BE2C (cell line): ENCODE measurements around the gene CD52.

Experiments used
- DNase-seq: peaks from one replicate; pipeline ENCODE4 v3.0.0-alpha.2; 2020
- H3K27me3 ChIP-seq: fragments of 250-450 bp; sonication (Bioruptor Pico); 2 replicates; pipeline ENCODE4 v1.5.1; 2020; ENCODE audit warnings: mild to moderate bottlenecking
- H3K36me3 ChIP-seq: fragments of 250-450 bp; sonication (Bioruptor Pico); 2 replicates; pipeline ENCODE4 v1.5.1; 2020; ENCODE audit warnings: mild to moderate bottlenecking
- H3K4me1 ChIP-seq: fragments of 250-450 bp; sonication (Bioruptor Pico); 2 replicates; pipeline ENCODE4 v1.5.1; 2020
- H3K4me3 ChIP-seq: 2 replicates; pipeline ENCODE4 v1.5.1; 2011; ENCODE audit warnings: low read depth, low read length
- H3K9me3 ChIP-seq: fragments of 250-450 bp; sonication (Bioruptor Pico); 2 replicates; pipeline ENCODE4 v1.5.1; 2020
- TF ChIP-seq, protein P1 (sequence below): IDR thresholded peaks from 2 replicates; pipeline ENCODE4 v1.5.1; 2012; ENCODE audit warnings: mild to moderate bottlenecking, low read depth, low read length

Gene CD52

DNA sequence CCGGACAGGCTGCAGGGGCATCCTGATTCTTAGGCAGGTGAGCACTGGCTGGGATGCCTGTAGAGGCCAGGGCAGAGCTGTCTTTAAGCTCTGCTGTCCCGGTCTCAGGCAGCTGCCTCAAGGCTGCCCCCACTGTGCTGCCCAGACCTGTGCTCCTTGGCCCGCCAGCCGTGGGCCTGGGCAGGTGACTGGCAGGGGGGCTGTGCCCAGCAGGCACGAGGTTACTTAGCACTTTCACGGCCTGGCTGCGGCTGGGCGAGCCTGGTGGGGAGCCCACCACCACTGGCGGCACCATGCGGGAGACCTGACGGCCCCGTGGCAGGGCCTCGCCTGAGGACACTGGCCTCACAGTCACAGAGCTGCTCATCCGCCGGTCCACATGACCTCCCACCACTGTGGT is 28.0 kb downstream of the CD52 start:
- TF ChIP-seq, protein P1, sequence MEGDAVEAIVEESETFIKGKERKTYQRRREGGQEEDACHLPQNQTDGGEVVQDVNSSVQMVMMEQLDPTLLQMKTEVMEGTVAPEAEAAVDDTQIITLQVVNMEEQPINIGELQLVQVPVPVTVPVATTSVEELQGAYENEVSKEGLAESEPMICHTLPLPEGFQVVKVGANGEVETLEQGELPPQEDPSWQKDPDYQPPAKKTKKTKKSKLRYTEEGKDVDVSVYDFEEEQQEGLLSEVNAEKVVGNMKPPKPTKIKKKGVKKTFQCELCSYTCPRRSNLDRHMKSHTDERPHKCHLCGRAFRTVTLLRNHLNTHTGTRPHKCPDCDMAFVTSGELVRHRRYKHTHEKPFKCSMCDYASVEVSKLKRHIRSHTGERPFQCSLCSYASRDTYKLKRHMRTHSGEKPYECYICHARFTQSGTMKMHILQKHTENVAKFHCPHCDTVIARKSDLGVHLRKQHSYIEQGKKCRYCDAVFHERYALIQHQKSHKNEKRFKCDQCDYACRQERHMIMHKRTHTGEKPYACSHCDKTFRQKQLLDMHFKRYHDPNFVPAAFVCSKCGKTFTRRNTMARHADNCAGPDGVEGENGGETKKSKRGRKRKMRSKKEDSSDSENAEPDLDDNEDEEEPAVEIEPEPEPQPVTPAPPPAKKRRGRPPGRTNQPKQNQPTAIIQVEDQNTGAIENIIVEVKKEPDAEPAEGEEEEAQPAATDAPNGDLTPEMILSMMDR, result no peak
- Histone ChIP-seq H3K9me3 (no peaks in the 10 kb centered on the region), H3K36me3 (no peaks in the 10 kb centered on the region), H3K4me1 (no peaks in the 10 kb centered on the region), H3K4me3 (no peak overlapping the region), H3K27me3 (no peaks in the 10 kb centered on the region)
- no peak for DNase-seq

DNA sequence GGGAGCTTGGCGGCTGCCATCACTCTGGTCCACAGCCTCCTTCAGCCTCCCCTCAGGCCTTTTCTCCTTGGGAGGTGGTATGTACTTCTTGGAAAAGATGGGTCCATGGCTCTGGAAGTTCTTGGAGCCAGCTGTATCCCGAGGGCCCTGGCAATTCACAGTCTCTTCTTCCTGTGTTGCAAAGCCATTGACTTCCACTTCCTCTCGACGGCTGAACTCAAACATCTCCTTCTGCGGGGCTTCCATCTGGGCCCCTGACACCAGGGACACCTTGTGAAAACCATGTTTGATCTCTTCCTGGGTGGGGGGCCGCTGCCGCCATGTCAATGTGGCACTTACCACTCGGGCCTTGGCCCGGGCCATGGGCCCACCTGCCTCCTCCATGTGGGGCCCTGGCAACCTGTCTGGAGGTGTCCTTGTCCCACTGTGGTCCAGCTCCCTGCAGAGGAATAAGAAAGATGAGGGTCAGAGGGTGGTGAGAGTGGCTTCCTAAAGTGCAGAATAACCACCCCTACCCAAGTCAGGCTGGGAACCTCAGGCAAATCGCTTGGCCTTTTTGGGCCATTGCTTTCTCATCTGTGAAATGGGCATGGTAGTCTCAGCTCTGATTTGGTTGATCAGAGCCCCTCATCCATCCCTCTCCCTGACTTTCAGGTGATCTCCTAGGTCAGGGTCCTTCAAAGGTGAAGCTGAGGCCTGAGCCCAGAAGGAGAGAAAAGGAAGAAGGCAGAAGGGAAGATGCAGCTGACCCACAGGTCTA is 28.7 kb downstream of the CD52 start:
- Histone ChIP-seq H3K27me3 (no peaks in the 10 kb centered on the region), H3K9me3 (no peaks in the 10 kb centered on the region), H3K4me3 (no peak overlapping the region), H3K36me3 (no peaks in the 10 kb centered on the region), H3K4me1 (no peaks in the 10 kb centered on the region)
- DNase-seq, result no peak
- TF ChIP-seq, protein P1, result no peak

DNA sequence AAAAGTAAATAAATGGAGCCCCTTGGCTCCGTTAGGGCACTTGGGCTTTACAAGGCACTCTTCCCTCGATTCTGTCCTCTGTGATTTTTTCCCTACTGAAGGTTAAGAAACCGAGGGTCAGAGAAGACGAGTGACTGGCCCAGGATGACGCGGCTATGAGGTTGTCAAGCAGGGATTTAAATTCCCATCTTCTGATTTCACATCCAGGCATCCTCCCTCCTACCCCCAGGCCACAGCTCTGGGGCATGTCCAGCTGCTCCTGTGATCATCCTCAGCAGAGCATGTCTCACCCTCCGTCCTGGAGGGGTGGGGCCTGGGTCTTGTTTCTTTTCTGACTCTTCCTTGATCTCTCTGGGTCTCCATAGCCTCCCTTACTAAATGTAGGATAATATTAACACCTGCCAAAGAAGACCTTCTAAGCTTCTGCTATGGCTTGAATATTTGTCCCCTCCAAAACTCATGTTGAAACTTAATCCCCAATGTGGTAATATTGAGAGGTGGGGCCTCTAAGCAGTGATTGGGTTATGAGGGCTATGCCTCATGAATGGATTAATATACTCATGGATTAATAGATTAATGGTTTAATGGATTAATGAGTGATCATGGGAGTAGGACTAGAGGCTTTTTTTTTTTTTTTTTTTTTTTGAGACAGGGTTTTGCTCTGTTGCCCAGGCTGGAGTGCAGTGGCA is 31.6 kb downstream of the CD52 start:
- no peaks in the 10 kb centered on the region for H3K27me3 ChIP-seq
- TF ChIP-seq, protein P1, result no peak
- DNase-seq, result no peak
- H3K4me3 ChIP-seq, result no peak overlapping the region
- H3K9me3 ChIP-seq, result no peaks in the 10 kb centered on the region
- no peaks in the 10 kb centered on the region for H3K4me1 ChIP-seq
- no peaks in the 10 kb centered on the region for H3K36me3 ChIP-seq

DNA sequence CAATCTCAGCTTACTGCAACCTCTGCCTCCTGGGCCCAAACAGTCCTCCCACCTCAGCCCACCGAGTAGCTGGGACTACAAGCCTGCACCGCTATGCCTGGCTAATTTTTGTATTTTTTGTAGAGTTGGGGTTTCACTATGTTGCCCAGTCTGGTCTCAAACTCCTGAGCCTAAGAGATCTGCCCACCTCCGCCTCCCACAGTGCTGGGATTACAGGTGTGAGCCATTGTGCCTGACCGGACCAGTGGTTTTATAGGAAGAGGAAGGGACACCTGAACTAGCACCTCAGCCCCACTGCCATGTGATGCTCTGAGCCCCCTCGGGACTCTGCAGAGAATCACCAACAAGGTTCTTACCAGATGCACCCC is 32.1 kb downstream of the CD52 start:
- Histone ChIP-seq H3K4me3 (no peak overlapping the region), H3K27me3 (no peaks in the 10 kb centered on the region), H3K36me3 (no peaks in the 10 kb centered on the region), H3K4me1 (no peaks in the 10 kb centered on the region), H3K9me3 (no peaks in the 10 kb centered on the region)
- no peak for DNase-seq
- TF ChIP-seq, protein P1, result no peak

DNA sequence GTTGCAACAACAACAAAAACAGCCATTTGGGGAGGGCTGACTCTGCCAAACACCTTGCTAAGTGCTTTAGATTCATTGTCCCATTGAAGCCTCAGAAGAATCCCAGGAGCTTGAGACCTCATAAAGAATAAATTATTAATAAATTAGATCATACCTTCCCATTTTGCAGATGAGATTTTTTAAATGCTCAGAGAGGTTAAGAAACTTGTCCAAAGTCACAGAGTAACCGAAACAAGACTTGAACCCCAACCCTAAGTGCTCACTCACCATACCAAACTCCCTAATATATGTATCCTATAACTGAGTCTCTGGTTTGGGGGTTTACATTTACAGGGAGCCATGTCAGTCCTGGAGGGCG is 32.6 kb downstream of the CD52 start:
- Histone ChIP-seq H3K4me3 (no peak overlapping the region), H3K36me3 (no peaks in the 10 kb centered on the region), H3K4me1 (no peaks in the 10 kb centered on the region), H3K9me3 (no peaks in the 10 kb centered on the region), H3K27me3 (no peaks in the 10 kb centered on the region)
- no peak for DNase-seq
- TF ChIP-seq, protein P1, result no peak
